H1 (cell line): Measurements from ENCODE around the gene USPL1. TPM values are rescaled to one million over a fixed set of nuclear protein-coding genes. Genes with fewer than 3 reads are reported as not detected.

Source experiments
- CTCF ChIA-PET: fragments of 300-600 bp; sonication (Branson Sonifier 250); formaldehyde crosslinking; loops from one replicate; lab custom pipeline; 2021; ENCODE audit not compliant: partially characterized antibody; lab: Charles Lee
- POLR2A ChIA-PET: fragments of 300-600 bp; sonication (Branson Sonifier 250); formaldehyde crosslinking; loops from one replicate; lab custom pipeline; 2021; ENCODE audit warnings: inconsistent platforms; ENCODE audit not compliant: partially characterized antibody; lab: Charles Lee
- DNase-seq, 2 experiments: peaks; one replicate each; pipeline versions ENCODE4 v3.0.0 to v3.0.0-alpha.2; 2010 to 2022; ENCODE audit warnings: low spot score in 2 of 2, low read depth in 1 of 2, mixed read lengths in 1 of 2
- FAIRE-seq: peaks from 2 replicates; lab custom pipeline; 2011; peaks lifted over from hg19 to GRCh38; lab: Jason Lieb, UNC
- H2AFZ ChIP-seq: 2 replicates; pipeline ENCODE4 v1.8.1; 2012; ENCODE audit warnings: low read length, inconsistent platforms
- H2AK5ac ChIP-seq: 2 replicates; pipeline ENCODE4 v1.6.1; 2013; ENCODE audit warnings: low read depth, low read length
- H2BK120ac ChIP-seq: replicated peaks from 2 replicates; pipeline ENCODE3; 2013; ENCODE audit warnings: low read depth, low read length, inconsistent platforms
- H2BK12ac ChIP-seq: 2 replicates; pipeline ENCODE4 v1.6.1; 2013; ENCODE audit warnings: low read depth, low read length
- H2BK15ac ChIP-seq: 2 replicates; pipeline ENCODE4 v1.6.1; 2013; ENCODE audit warnings: low read length
- H2BK20ac ChIP-seq: 2 replicates; pipeline ENCODE4 v1.6.1; 2013; ENCODE audit warnings: low read length
- H2BK5ac ChIP-seq: 2 replicates; pipeline ENCODE4 v1.6.1; 2013; ENCODE audit warnings: low read depth, low read length
- H3K14ac ChIP-seq: 2 replicates; pipeline ENCODE4 v1.6.1; 2013; ENCODE audit warnings: inconsistent platforms; ENCODE audit not compliant: insufficient read length
- H3K18ac ChIP-seq: 2 replicates; pipeline ENCODE4 v1.6.1; 2013; ENCODE audit warnings: low read length; ENCODE audit errors: extremely low read depth
- H3K23ac ChIP-seq: 2 replicates; pipeline ENCODE4 v1.6.1; 2013; ENCODE audit warnings: inconsistent platforms; ENCODE audit not compliant: insufficient read length
- H3K23me2 ChIP-seq: 2 replicates; pipeline ENCODE4 v1.6.1; 2013; ENCODE audit warnings: low read depth, low read length
- H3K27ac ChIP-seq: 2 replicates; pipeline ENCODE4 v1.6.1; 2011; ENCODE audit warnings: low read depth, low read length, inconsistent platforms
- H3K27me3 ChIP-seq, 4 experiments: replicated peaks in 1 of 4; 1 replicate in 1 of 4; 2 replicates in 3 of 4; pipeline versions ENCODE4 v1.6.1 to v1.8.1; 2011 to 2013; ENCODE audit warnings: low read length in 3 of 4, mild to moderate bottlenecking in 3 of 4, inconsistent platforms in 2 of 4, mixed read lengths in 2 of 4, moderate library complexity in 1 of 4; ENCODE audit not compliant: control insufficient read depth in 3 of 4, insufficient read depth in 3 of 4; ENCODE audit errors: extremely low read depth in 1 of 4
- H3K36me3 ChIP-seq, 4 experiments: 2 replicates each; pipeline versions ENCODE4 v1.6.1 to v1.8.1; 2011 to 2013; ENCODE audit warnings: mild to moderate bottlenecking in 4 of 4, low read length in 3 of 4, moderate library complexity in 2 of 4, control low read depth in 1 of 4, inconsistent platforms in 1 of 4; ENCODE audit not compliant: insufficient read depth in 4 of 4, control insufficient read depth in 2 of 4
- H3K4ac ChIP-seq: replicated peaks from 2 replicates; pipeline ENCODE3; 2013; ENCODE audit warnings: low read length, low read depth, mixed read lengths, inconsistent platforms; ENCODE audit not compliant: insufficient read length
- H3K4me1 ChIP-seq, 4 experiments: replicated peaks in 1 of 4; 1 replicate in 1 of 4; 2 replicates in 3 of 4; pipeline versions ENCODE4 v1.6.1 to v1.8.1; 2011 to 2013; ENCODE audit warnings: low read length in 3 of 4, inconsistent platforms in 2 of 4, mixed read lengths in 1 of 4; ENCODE audit not compliant: insufficient read depth in 4 of 4, control insufficient read depth in 3 of 4
- H3K4me2 ChIP-seq, 2 experiments: 2 replicates each; pipeline versions ENCODE4 v1.6.1 to v1.8.1; 2011 to 2013; ENCODE audit warnings: low read depth in 2 of 2, low read length in 2 of 2, control low read depth in 1 of 2, inconsistent platforms in 1 of 2, mild to moderate bottlenecking in 1 of 2; ENCODE audit not compliant: insufficient read depth in 1 of 2
- H3K4me3 ChIP-seq, 4 experiments: fragments of 200-600, 300-600 bp in 1 of 4; sonication (generic), shearing (Covaris generic), sonication (Bioruptor Twin) in 1 of 4; 2 replicates each; pipeline versions ENCODE4 v1.5.1 to v1.8.1; 2011 to 2016; ENCODE audit warnings: low read length in 4 of 4, low read depth in 3 of 4, control low read depth in 2 of 4, inconsistent platforms in 2 of 4, mild to moderate bottlenecking in 2 of 4, mixed read lengths in 1 of 4, moderate library complexity in 1 of 4; ENCODE audit not compliant: insufficient read depth in 2 of 4; ENCODE audit errors: extremely low read depth in 1 of 4
- H3K56ac ChIP-seq: replicated peaks from 2 replicates; pipeline ENCODE3; 2013; ENCODE audit warnings: low read depth, mild to moderate bottlenecking, mixed read lengths, low read length, inconsistent platforms; ENCODE audit not compliant: insufficient read length
- H3K79me1 ChIP-seq: 2 replicates; pipeline ENCODE4 v1.6.1; 2013; ENCODE audit warnings: low read depth, low read length, control low read depth
- H3K79me2 ChIP-seq, 2 experiments: 2 replicates each; pipeline versions ENCODE4 v1.6.1 to v1.8.1; 2012 to 2013; ENCODE audit warnings: low read length in 2 of 2, mild to moderate bottlenecking in 2 of 2, inconsistent platforms in 1 of 2; ENCODE audit not compliant: insufficient read depth in 2 of 2, control insufficient read depth in 1 of 2
- H3K9ac ChIP-seq, 4 experiments: replicated peaks in 1 of 4; 1 replicate in 1 of 4; 2 replicates in 3 of 4; pipeline versions ENCODE4 v1.6.1 to v1.8.1; 2011 to 2013; ENCODE audit warnings: low read depth in 3 of 4, low read length in 3 of 4, control low read depth in 2 of 4, mild to moderate bottlenecking in 2 of 4, moderate library complexity in 2 of 4, inconsistent platforms in 1 of 4; ENCODE audit errors: extremely low read depth in 1 of 4
- H3K9me3 ChIP-seq, 2 experiments: 2 replicates each; pipeline versions ENCODE4 v1.6.1 to v1.8.1; 2012 to 2013; ENCODE audit warnings: mild to moderate bottlenecking in 2 of 2, moderate library complexity in 2 of 2, control low read depth in 1 of 2, inconsistent platforms in 1 of 2, low read depth in 1 of 2, low read length in 1 of 2, mixed read lengths in 1 of 2; ENCODE audit not compliant: insufficient read depth in 2 of 2
- H4K20me1 ChIP-seq, 2 experiments: replicated peaks in 1 of 2; 2 replicates each; pipeline versions ENCODE3 to v1.8.1; 2011 to 2013; ENCODE audit warnings: inconsistent platforms in 2 of 2, low read length in 2 of 2, mild to moderate bottlenecking in 1 of 2; ENCODE audit not compliant: insufficient read depth in 2 of 2, control insufficient read depth in 1 of 2
- H4K5ac ChIP-seq: 2 replicates; pipeline ENCODE4 v1.6.1; 2013; ENCODE audit warnings: low read length, low read depth, mixed read lengths, inconsistent platforms; ENCODE audit not compliant: insufficient read length
- H4K8ac ChIP-seq: 2 replicates; pipeline ENCODE4 v1.8.0; 2013; ENCODE audit warnings: mild to moderate bottlenecking, moderate library complexity, low read length, inconsistent platforms; ENCODE audit not compliant: insufficient read depth; ENCODE audit errors: extremely low read depth
- H4K91ac ChIP-seq: replicated peaks from 2 replicates; pipeline ENCODE3; 2013; ENCODE audit warnings: low read length, mixed read lengths, inconsistent platforms; ENCODE audit not compliant: insufficient read length
- POLR2A ChIP-seq, 2 experiments: IDR thresholded peaks; 1 replicate in 1 of 2; 2 replicates in 1 of 2; pipeline ENCODE4 v1.6.1; 2011; ENCODE audit warnings: low read depth in 2 of 2, low read length in 2 of 2, mild to moderate bottlenecking in 2 of 2; ENCODE audit errors: control extremely low read depth in 1 of 2
- POLR2AphosphoS5 ChIP-seq: IDR thresholded peaks from 2 replicates; pipeline ENCODE4 v1.6.1; 2011; ENCODE audit warnings: low read depth, low read length
- polyA plus RNA-seq, 7 experiments: library from polyadenylated mRNA; depleted of rRNA in 3 of 7; stranded (reverse) in 5 of 7; unstranded in 2 of 7; fragments of >200 nt in 5 of 7; fragments of 200-250 nt in 2 of 7; gene quantifications; 1 replicate in 5 of 7; 2 replicates in 1 of 7; 4 replicates in 1 of 7; pipeline versions ENCODE4 v1.2.1 to v1.2.3, GENCODE V29; 2011 to 2013; ENCODE audit warnings: missing spikeins in 2 of 7, mixed read lengths in 2 of 7
- total RNA-seq: library from RNA; stranded (reverse); fragmentation: NEBNext Ultra II Directional; extraction: Animal tissue kit (Norgen Biotek cat#: 25700); gene quantifications from 2 replicates; pipeline ENCODE4 v1.2.1, GENCODE V29; 2021

The USPL1 gene
- total and polyA plus RNA-seq, 2 of the 8 experiments (the other 6 are each of a cell fraction or from before 2014, with no cell fraction given): 6.3 to 17.1 TPM

DNA sequence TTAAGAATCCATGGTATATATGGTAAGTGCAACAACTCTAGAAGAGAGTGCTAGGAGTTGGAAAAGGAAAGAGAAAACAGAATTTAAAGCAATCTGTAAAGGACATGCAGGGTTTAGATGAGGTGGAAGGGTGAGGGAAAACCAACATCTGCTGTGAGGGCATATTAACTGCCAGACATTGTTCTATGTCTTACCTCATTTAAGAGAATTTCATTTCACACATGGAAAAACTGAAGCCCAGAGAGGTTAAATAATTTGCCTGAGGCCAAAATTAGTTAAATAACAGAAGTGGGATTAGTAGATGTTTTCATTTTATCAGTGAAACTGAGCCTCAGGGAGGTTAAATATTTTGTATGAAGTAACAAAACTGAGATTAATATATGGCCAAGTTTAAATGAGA, 7.4 kb upstream of the USPL1 start:
- DNase-seq: no peak
- Histone ChIP-seq H3K4me2 (no peak overlapping the region), H3K27me3 (no peaks in the 10 kb centered on the region), H3K79me2 (peaks cover 0 to 17% of the 10 kb centered on the region in 2 experiments; a peak in 3 of 4 replicates), H3K36me3 (no peaks in the 10 kb centered on the region), H3K9ac (no peak overlapping the region), H2BK15ac (no peak overlapping the region), H3K23ac (no peak overlapping the region), H2BK20ac (no peak overlapping the region), H3K27ac (no peak overlapping the region), H2BK12ac (no peak overlapping the region), H4K91ac (no peak overlapping the region), H2BK5ac (no peak overlapping the region), H3K4me3 (no peak overlapping the region), H3K4ac (no peak overlapping the region), H3K23me2 (no peaks in the 10 kb centered on the region), H3K56ac (no peak overlapping the region), H3K9me3 (no peaks in the 10 kb centered on the region), H2BK120ac (no peak overlapping the region), H4K5ac (no peak overlapping the region), H3K14ac (no peak overlapping the region), H4K8ac (no peak overlapping the region), H3K18ac (no peak overlapping the region), H2AFZ (no peak overlapping the region), H3K4me1 (no peaks in the 10 kb centered on the region), H2AK5ac (no peak overlapping the region), H4K20me1 (no peaks in the 10 kb centered on the region), H3K79me1 (no peaks in the 10 kb centered on the region)
- CTCF ChIA-PET: interaction anchor here (0.6 to 1.4 kb wide), 3 partner anchors 10 to 28 kb away, joined by 4 read pairs; no protein-coding TSS in a partner anchor
- TF ChIP-seq POLR2A (IDR thresholded peaks at IDR 0.05; ENCODE audit: control extremely low read depth in 1 of 2, low read depth in 2 of 2, low read length in 2 of 2) (no peak), POLR2AphosphoS5 (no peak)
- POLR2A ChIA-PET: no interaction called here
- no peak for FAIRE-seq
